K562 treated with DMSO at 1 percent for 4 hours (cell line): ENCODE measurements around the gene HAND1. TPM values are rescaled to one million over a fixed set of nuclear protein-coding genes. Genes with fewer than 3 reads are reported as not detected.

Source experiments
- total RNA-seq: library from RNA; unstranded; fragments of 300-600 nt; gene quantifications from 2 replicates; pipeline ENCODE4 v1.2.3, GENCODE V29; 2022; ENCODE audit not compliant: insufficient read depth

The HAND1 gene
- total RNA-seq = not detected in 2 replicates

DNA sequence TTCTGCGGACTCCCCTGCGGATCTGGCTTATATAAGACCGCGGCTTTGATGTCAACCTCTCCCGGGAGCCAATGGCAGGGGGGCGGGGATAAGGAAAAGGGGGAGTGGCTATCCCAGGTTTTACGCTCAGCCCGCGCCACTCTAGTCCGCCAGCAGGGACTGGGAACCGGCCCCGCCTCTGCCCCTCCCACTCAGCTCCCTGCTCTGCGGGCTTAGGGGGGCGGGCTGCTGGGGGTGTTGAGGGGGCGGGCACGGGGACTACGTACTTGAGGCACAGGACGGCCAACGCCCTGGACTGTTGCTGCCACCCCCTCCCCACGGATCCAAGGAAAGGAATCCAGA lies at the start of gene HAND1:
TSS of gene HAND1 (minus strand) at position 4 of the 342 bp plus-strand sequence. CDS start 219 bp downstream, outside the sequence.

DNA sequence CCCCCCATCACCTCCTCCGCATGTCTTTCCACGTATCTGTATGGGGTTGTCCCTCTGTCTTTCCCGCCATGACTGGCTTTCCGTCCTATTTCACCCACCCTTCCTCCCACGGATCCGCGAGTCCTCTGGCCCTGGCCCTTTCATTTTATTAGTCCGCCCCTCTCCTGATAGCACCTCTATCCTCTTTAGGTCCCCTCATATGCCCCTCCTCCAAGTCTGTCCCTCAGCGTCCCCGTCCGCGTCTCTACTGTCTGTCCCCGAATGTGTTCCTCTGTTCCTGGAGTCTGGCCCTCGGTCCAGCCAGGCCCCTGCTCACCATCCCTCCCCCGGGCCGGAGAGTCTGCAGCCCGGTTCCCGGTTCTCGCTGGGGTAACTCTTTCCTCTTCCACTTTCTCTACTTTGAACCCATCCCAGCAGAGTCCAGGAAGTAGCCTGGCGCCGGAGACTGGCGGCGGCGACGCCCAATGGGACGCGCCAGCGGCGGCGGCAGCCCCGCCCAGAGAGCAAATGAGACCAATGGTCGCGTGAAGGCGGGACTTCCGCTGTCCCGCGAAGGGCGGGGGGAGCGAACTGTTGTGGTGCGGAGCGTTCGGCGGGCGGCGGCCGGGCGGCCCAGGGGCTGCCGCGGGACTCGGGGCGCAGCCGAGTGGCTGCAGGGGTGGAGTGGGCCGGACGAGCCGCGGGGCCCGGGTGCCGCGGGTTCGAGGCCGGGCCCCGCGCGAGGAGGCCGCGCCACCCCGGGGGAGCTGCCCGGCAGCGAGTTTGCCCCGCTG lies 32.4 kb downstream of the HAND1 start, which contains the start of gene SAP30L:
TSS of gene SAP30L (plus strand) at position 576 of the 773 bp plus-strand sequence. CDS start 608 bp downstream, outside the sequence.

Other genes with a start within 250 kb of the HAND1 start
- gene SAP30L, start 32.2 kb downstream of the HAND1 start, total RNA-seq = 17.2 and 18.6 TPM in 2 replicates